SK-N-SH (cell line): ENCODE data around the gene WWC1. TPM values are rescaled to one million over a fixed set of nuclear protein-coding genes. Genes with fewer than 3 reads are reported as not detected.
A peak's percentile ranks its signal among the peaks of the same experiment; 100 is the strongest.

Experiments
- CTCF ChIA-PET: fragments of 300-600, 350-600 bp; formaldehyde crosslinking; extraction: SDS; loops from one replicate; lab custom pipeline; 2021; lab: Yijun Ruan, JAX
- POLR2A ChIA-PET: fragments of 350-600 bp; sonication (Branson Sonifier 250); formaldehyde crosslinking; extraction: SDS; loops from one replicate; lab custom pipeline; 2020; ENCODE audit warnings: antibody characterized with exemption, inconsistent platforms; lab: Yijun Ruan, JAX
- DNase-seq: peaks from one replicate; pipeline ENCODE4 v3.0.0; 2012
- H2AFZ ChIP-seq: fragments of 200-600 bp; sonication (generic); 2 replicates; pipeline ENCODE4 v1.8.1; 2016; ENCODE audit warnings: antibody characterized with exemption, mild to moderate bottlenecking, low read depth
- H3F3A ChIP-seq: fragments of 200-600 bp; sonication (generic); replicated peaks from 2 replicates; pipeline ENCODE3; 2016; ENCODE audit warnings: antibody characterized with exemption, mild to moderate bottlenecking; ENCODE audit not compliant: insufficient read depth
- H3K27ac ChIP-seq, 2 experiments: fragments of 200-500 bp in 1 of 2; fragments of 200-600 bp in 1 of 2; sonication (Bioruptor generic) in 1 of 2; sonication (generic), shearing (Covaris generic) in 1 of 2; 2 replicates each; pipeline versions ENCODE4 v1.5.1 to v1.6.1; 2014 to 2016; ENCODE audit warnings: low read depth in 2 of 2, inconsistent platforms in 1 of 2, low read length in 1 of 2, mild to moderate bottlenecking in 1 of 2, mixed read lengths in 1 of 2
- H3K27me3 ChIP-seq: fragments of 200-600 bp; sonication (generic), shearing (Covaris generic); 2 replicates; pipeline ENCODE4 v1.6.1; 2016; ENCODE audit warnings: mixed run types; ENCODE audit not compliant: insufficient read depth
- H3K36me3 ChIP-seq, 2 experiments: fragments of 200-500 bp in 1 of 2; fragments of 200-600 bp in 1 of 2; sonication (Bioruptor generic) in 1 of 2; sonication (generic) in 1 of 2; replicated peaks in 1 of 2; 2 replicates each; pipeline versions ENCODE3 to v1.5.1; 2014 to 2016; ENCODE audit warnings: low read length in 1 of 2, mild to moderate bottlenecking in 1 of 2; ENCODE audit not compliant: insufficient read depth in 2 of 2, control insufficient read depth in 1 of 2
- H3K4me1 ChIP-seq, 2 experiments: fragments of 200-500 bp in 1 of 2; fragments of 200-600 bp in 1 of 2; sonication (Bioruptor generic) in 1 of 2; sonication (generic), shearing (Covaris generic) in 1 of 2; 2 replicates each; pipeline versions ENCODE4 v1.5.1 to v1.6.1; 2014 to 2016; ENCODE audit warnings: low read depth in 1 of 2, low read length in 1 of 2, mixed run types in 1 of 2; ENCODE audit not compliant: insufficient read depth in 2 of 2, control insufficient read depth in 1 of 2
- H3K4me2 ChIP-seq: fragments of 200-600 bp; sonication (generic), shearing (Covaris generic); 2 replicates; pipeline ENCODE4 v1.6.1; 2017; ENCODE audit warnings: mixed run types
- H3K4me3 ChIP-seq, 2 experiments: fragments of 200-500 bp in 1 of 2; fragments of 200-600 bp in 1 of 2; sonication (Bioruptor generic) in 1 of 2; sonication (generic), shearing (Covaris generic) in 1 of 2; 2 replicates each; pipeline versions ENCODE4 v1.5.1 to v1.8.1; 2014 to 2016; ENCODE audit warnings: low read depth in 2 of 2, inconsistent platforms in 1 of 2, low read length in 1 of 2, mild to moderate bottlenecking in 1 of 2, mixed read lengths in 1 of 2, moderate library complexity in 1 of 2
- H3K79me2 ChIP-seq: fragments of 200-600 bp; sonication (generic); 2 replicates; pipeline ENCODE4 v1.8.1; 2017; ENCODE audit warnings: mild to moderate bottlenecking; ENCODE audit not compliant: insufficient read depth
- H3K9ac ChIP-seq: fragments of 200-600 bp; sonication (generic); 2 replicates; pipeline ENCODE4 v1.6.1; 2017; ENCODE audit warnings: mixed run types
- H3K9me2 ChIP-seq: fragments of 200-600 bp; sonication (generic); 2 replicates; pipeline ENCODE4 v1.6.1; 2017; ENCODE audit warnings: mixed run types
- H3K9me3 ChIP-seq: fragments of 200-600 bp; sonication (generic); 2 replicates; pipeline ENCODE4 v1.6.1; 2017; ENCODE audit warnings: mixed run types, mild to moderate bottlenecking, moderate library complexity
- H4K20me1 ChIP-seq: fragments of 200-600 bp; sonication (generic); 2 replicates; pipeline ENCODE4 v1.6.1; 2017; ENCODE audit warnings: mild to moderate bottlenecking, mixed run types; ENCODE audit not compliant: insufficient read depth
- ELF1 ChIP-seq: IDR thresholded peaks from 2 replicates; pipeline ENCODE4 v1.4.0; 2012
- EP300 ChIP-seq, 2 experiments: IDR thresholded peaks; 2 replicates each; pipeline versions ENCODE4 v1.4.0 to v1.6.1; 2012; ENCODE audit warnings: borderline replicate concordance in 1 of 2, low read depth in 1 of 2, low read length in 1 of 2
- EZH2phosphoT487 ChIP-seq: fragments of 200-600 bp; sonication (generic); IDR thresholded peaks from 2 replicates; pipeline ENCODE4 v1.6.1; 2017; ENCODE audit warnings: low read depth, mixed run types, mild to moderate bottlenecking, antibody characterized with exemption, moderate library complexity, borderline replicate concordance
- FOSL2 ChIP-seq: IDR thresholded peaks from 2 replicates; pipeline ENCODE4 v1.4.0; 2012; ENCODE audit warnings: low read depth, mild to moderate bottlenecking, moderate library complexity, borderline replicate concordance
- IRF3 ChIP-seq: fragments of 150-350 bp; IDR thresholded peaks from 2 replicates; pipeline ENCODE4 v1.6.1; 2016; ENCODE audit warnings: mild to moderate bottlenecking, low read depth, low read length
- MEF2A ChIP-seq: IDR thresholded peaks from 2 replicates; pipeline ENCODE4 v1.4.0; 2012; ENCODE audit warnings: low read depth, borderline replicate concordance
- PBX3 ChIP-seq: IDR thresholded peaks from 2 replicates; pipeline ENCODE4; 2012
- POLR2AphosphoS5 ChIP-seq: IDR thresholded peaks from 2 replicates; pipeline ENCODE4 v1.6.1; 2012; ENCODE audit warnings: low read depth, low read length
- RAD21 ChIP-seq: IDR thresholded peaks from 2 replicates; pipeline ENCODE4 v1.6.1; 2012; ENCODE audit warnings: mild to moderate bottlenecking, low read length
- RCOR1 ChIP-seq: fragments of 150-350 bp; IDR thresholded peaks from 2 replicates; pipeline ENCODE4 v1.6.1; 2017; ENCODE audit warnings: antibody characterized with exemption, low read length
- RXRA ChIP-seq: IDR thresholded peaks from 2 replicates; pipeline ENCODE4 v1.4.0; 2012; ENCODE audit warnings: low read depth, mild to moderate bottlenecking, borderline replicate concordance
- SMC3 ChIP-seq: IDR thresholded peaks from 2 replicates; pipeline ENCODE4 v1.6.1; 2012; ENCODE audit warnings: low read depth, low read length, improper control_type of control experiment
- TAF1 ChIP-seq: IDR thresholded peaks from 2 replicates; pipeline ENCODE4 v1.6.1; 2012; ENCODE audit warnings: low read depth, mild to moderate bottlenecking, low read length, moderate library complexity, borderline replicate concordance
- TCF12 ChIP-seq: IDR thresholded peaks from 2 replicates; pipeline ENCODE4 v1.4.0; 2012
- TEAD4 ChIP-seq: IDR thresholded peaks from 2 replicates; pipeline ENCODE4 v1.4.0; 2012; ENCODE audit warnings: mild to moderate bottlenecking, borderline replicate concordance; ENCODE audit not compliant: insufficient read depth
- USF1 ChIP-seq: IDR thresholded peaks from 2 replicates; pipeline ENCODE4 v1.4.0; 2012; ENCODE audit warnings: low read depth, borderline replicate concordance
- USF2 ChIP-seq: fragments of 150-350 bp; IDR thresholded peaks from 2 replicates; pipeline ENCODE4 v1.6.1; 2017; ENCODE audit warnings: antibody characterized with exemption, low read length, low read depth, borderline replicate concordance
- YY1 ChIP-seq: IDR thresholded peaks from 2 replicates; pipeline ENCODE4 v1.4.0; 2012; ENCODE audit warnings: low read depth, mild to moderate bottlenecking
- ZBTB33 ChIP-seq: IDR thresholded peaks from 2 replicates; pipeline ENCODE4 v1.4.0; 2012; ENCODE audit warnings: low read depth, borderline replicate concordance
- WGBS: methylation state at CpG from one replicate; pipeline ENCODE4 v1.1.6; 2017; ENCODE audit warnings: low lambda C conversion rate; 5-methylcytosine and 5-hydroxymethylcytosine counted together
- polyA plus RNA-seq, 3 experiments: library from polyadenylated mRNA; depleted of rRNA; stranded (reverse); fragments of >200 nt; gene quantifications; 2 replicates each; pipeline ENCODE4 v1.2.3, GENCODE V29; 2012

The WWC1 gene
- polyA plus RNA-seq, 1 of the 3 experiments (the other 2 are of a cell fraction) = 16.9 TPM

- no peak for TF ChIP-seq USF2
- peak; percentile 69 for TF ChIP-seq MEF2A
- no peak for TF ChIP-seq EZH2phosphoT487
- peak; percentile 61; the same call in 1 of the 2 replicates for TF ChIP-seq POLR2AphosphoS5
- TF ChIP-seq EP300 (IDR thresholded peaks at IDR 0.05; ENCODE audit: borderline replicate concordance in 1 of 2, low read depth in 1 of 2, low read length in 1 of 2) = peak; percentile 33 to 91; a peak in 2 of 4 replicates
- no peak for TF ChIP-seq SMC3
- TF ChIP-seq PBX3 = peak; percentile 95
- TF ChIP-seq RAD21 = no peak
- peak; percentile 98 for TF ChIP-seq TCF12
- no peak for TF ChIP-seq USF1
Observed at GRCh38 chr5:168409591-168410458, 118.4 kb downstream of the WWC1 start (continued).

- H3K4me1 ChIP-seq = peaks cover 4 to 24% of the 10 kb centered on the region in 2 experiments; a peak in 3 of 4 replicates
- peaks cover 43% of the 10 kb centered on the region for H3F3A ChIP-seq
- no peak overlapping the region for H2AFZ ChIP-seq
- no peaks in the 10 kb centered on the region for H3K79me2 ChIP-seq
- H3K9ac ChIP-seq = no peak overlapping the region
- no peaks in the 10 kb centered on the region for H3K27me3 ChIP-seq
- H3K36me3 ChIP-seq = peaks cover 2 to 14% of the 10 kb centered on the region in 2 experiments
- 74% methylated on average over 3 of the region's 3 CpGs for WGBS
- H3K27ac ChIP-seq = peak overlapping the region; percentile 45 to 96; a peak in 2 of 4 replicates
- no peak overlapping the region for H3K4me3 ChIP-seq
- H4K20me1 ChIP-seq = no peaks in the 10 kb centered on the region
- no peak for DNase-seq
- no peaks in the 10 kb centered on the region for H3K9me2 ChIP-seq
- CTCF ChIA-PET = interaction anchor here (0.9 kb wide), 1 partner anchor 10 kb away, joined by 3 read pairs; no protein-coding TSS in a partner anchor
- H3K4me2 ChIP-seq = peak overlapping the region; percentile 26; the same call in 1 of the 2 replicates
- no peaks in the 10 kb centered on the region for H3K9me3 ChIP-seq
- POLR2A ChIA-PET = no interaction called here
- TF ChIP-seq FOSL2 = no peak
- no peak for TF ChIP-seq TAF1
- TF ChIP-seq PBX3 = 0 out of 2 replicates have a peak, but pooled peaks have one; percentile 7
- TF ChIP-seq YY1 = no peak
- TF ChIP-seq RCOR1 = no peak
- no peak for TF ChIP-seq ELF1
- no peak for TF ChIP-seq ZBTB33
- TF ChIP-seq RXRA = no peak
- TF ChIP-seq MEF2A = no peak
- no peak for TF ChIP-seq TEAD4
- TF ChIP-seq IRF3 = no peak
Observed at GRCh38 chr5:168411871-168412270, 120.4 kb downstream of the WWC1 start.
